HEK293 (cell line): Measurements from ENCODE around the gene MCM7.
A peak's percentile ranks its signal among the peaks of the same experiment; 100 is the strongest.

ENCODE experiments used
- CTCF ChIA-PET: fragments of 350-600 bp; formaldehyde crosslinking; extraction: SDS; loops from one replicate; lab custom pipeline; 2021; ENCODE audit warnings: antibody characterized with exemption; lab: Yijun Ruan, JAX
- POLR2A ChIA-PET: fragments of 300-600 bp; formaldehyde crosslinking; extraction: SDS; loops from one replicate; lab custom pipeline; 2020; ENCODE audit warnings: antibody characterized with exemption, inconsistent platforms; lab: Yijun Ruan, JAX
- H3K27ac ChIP-seq: fragments of 200-500 bp; sonication (Bioruptor generic); 2 replicates; pipeline ENCODE4 v1.5.1; 2014; ENCODE audit warnings: low read depth, low read length, control low read depth, inconsistent platforms; ENCODE audit errors: extremely low read depth
- H3K36me3 ChIP-seq, 2 experiments: fragments of 200-500 bp in 1 of 2; sonication (Bioruptor generic) in 1 of 2; 1 replicate in 1 of 2; 2 replicates in 1 of 2; pipeline ENCODE4 v1.5.1; 2014 to 2017; ENCODE audit warnings: inconsistent platforms in 2 of 2, low read length in 2 of 2; ENCODE audit not compliant: control insufficient read depth in 2 of 2, insufficient read depth in 1 of 2
- H3K4me1 ChIP-seq: fragments of 200-500 bp; sonication (Bioruptor generic); 2 replicates; pipeline ENCODE4 v1.5.1; 2014; ENCODE audit warnings: mild to moderate bottlenecking, low read length, inconsistent platforms; ENCODE audit not compliant: control insufficient read depth, insufficient read depth
- H3K4me3 ChIP-seq: 2 replicates; pipeline ENCODE4 v1.5.1; 2011; ENCODE audit warnings: low read depth, mild to moderate bottlenecking, control low read depth, low read length, moderate library complexity
- H3K9me3 ChIP-seq: fragments of 200-500 bp; sonication (Bioruptor generic); 2 replicates; pipeline ENCODE4 v1.5.1; 2014; ENCODE audit warnings: low read depth, low read length, inconsistent platforms; ENCODE audit not compliant: control insufficient read depth, insufficient read depth
- ATF2 ChIP-seq: fragments of 450-650 bp; formaldehyde crosslinking; IDR thresholded peaks from 2 replicates; pipeline ENCODE4 v1.5.1; 2016; ENCODE audit warnings: missing biosample characterization, missing genetic modification characterization, low read depth
- BCL11B ChIP-seq: fragments of 450-650 bp; formaldehyde crosslinking; IDR thresholded peaks from 2 replicates; pipeline ENCODE4 v1.5.1; 2016; ENCODE audit warnings: low read depth, missing biosample characterization, missing genetic modification characterization
- EGR2 ChIP-seq: fragments of 450-650 bp; formaldehyde crosslinking; IDR thresholded peaks from 2 replicates; pipeline ENCODE4 v1.5.1; 2016; ENCODE audit warnings: low read depth, missing biosample characterization, missing genetic modification characterization
- OVOL3 ChIP-seq: fragments of 450-650 bp; formaldehyde crosslinking; IDR thresholded peaks from 2 replicates; pipeline ENCODE4 v1.5.1; 2016; ENCODE audit warnings: missing biosample characterization, missing genetic modification characterization
- PBX3 ChIP-seq: sonication (generic); formaldehyde crosslinking; IDR thresholded peaks from 2 replicates; pipeline ENCODE4 v1.8.1; 2022; ENCODE audit warnings: mild to moderate bottlenecking, moderate library complexity, missing genetic modification reagents
- TCF7L2 ChIP-seq: IDR thresholded peaks from 2 replicates; pipeline ENCODE4 v1.6.1; 2011; ENCODE audit warnings: low read depth, mild to moderate bottlenecking, inconsistent platforms, low read length, moderate library complexity, borderline replicate concordance
- ZFP3 ChIP-seq: fragments of 450-650 bp; formaldehyde crosslinking; IDR thresholded peaks from 2 replicates; pipeline ENCODE4 v1.5.1; 2016; ENCODE audit warnings: low read depth, missing biosample characterization, missing genetic modification characterization
- ZFP37 ChIP-seq: fragments of 450-650 bp; formaldehyde crosslinking; IDR thresholded peaks from 2 replicates; pipeline ENCODE4 v1.5.1; 2016; ENCODE audit warnings: missing biosample characterization, missing genetic modification characterization
- ZNF132 ChIP-seq: fragments of 450-650 bp; formaldehyde crosslinking; IDR thresholded peaks from 2 replicates; pipeline ENCODE4 v1.5.1; 2017; ENCODE audit warnings: missing biosample characterization, missing genetic modification characterization, borderline replicate concordance
- ZNF148 ChIP-seq: fragments of 450-650 bp; formaldehyde crosslinking; IDR thresholded peaks from 2 replicates; pipeline ENCODE4 v1.5.0; 2017; ENCODE audit warnings: missing biosample characterization, missing genetic modification characterization, borderline replicate concordance
- ZNF169 ChIP-seq: fragments of 450-650 bp; formaldehyde crosslinking; IDR thresholded peaks from 2 replicates; pipeline ENCODE4 v1.5.1; 2016; ENCODE audit warnings: missing biosample characterization, missing genetic modification characterization
- ZNF175 ChIP-seq: fragments of 450-650 bp; formaldehyde crosslinking; IDR thresholded peaks from 2 replicates; pipeline ENCODE4 v1.5.1; 2016; ENCODE audit warnings: missing biosample characterization, missing genetic modification characterization
- ZNF280D ChIP-seq: fragments of 450-650 bp; formaldehyde crosslinking; IDR thresholded peaks from 2 replicates; pipeline ENCODE4 v1.5.1; 2016; ENCODE audit warnings: missing biosample characterization, missing genetic modification characterization
- ZNF335 ChIP-seq: fragments of 450-650 bp; formaldehyde crosslinking; conservative IDR thresholded peaks from 2 replicates; pipeline ENCODE4 v1.5.1; 2016; ENCODE audit warnings: missing biosample characterization, missing genetic modification characterization
- ZNF501 ChIP-seq: fragments of 450-650 bp; formaldehyde crosslinking; IDR thresholded peaks from 2 replicates; pipeline ENCODE4 v1.5.1; 2016; ENCODE audit warnings: missing biosample characterization, missing genetic modification characterization
- ZNF571 ChIP-seq: fragments of 450-650 bp; formaldehyde crosslinking; IDR thresholded peaks from 2 replicates; pipeline ENCODE4 v1.5.0; 2017; ENCODE audit warnings: missing biosample characterization, missing genetic modification characterization
- ZNF600 ChIP-seq: fragments of 450-650 bp; formaldehyde crosslinking; IDR thresholded peaks from 2 replicates; pipeline ENCODE4 v1.5.1; 2016; ENCODE audit warnings: missing biosample characterization, missing genetic modification characterization
- ZNF621 ChIP-seq: fragments of 450-650 bp; formaldehyde crosslinking; IDR thresholded peaks from 2 replicates; pipeline ENCODE4 v1.5.1; 2017; ENCODE audit warnings: missing biosample characterization, missing genetic modification characterization
- ZNF623 ChIP-seq: fragments of 450-650 bp; formaldehyde crosslinking; IDR thresholded peaks from 2 replicates; pipeline ENCODE4 v1.5.1; 2016; ENCODE audit warnings: missing biosample characterization, missing genetic modification characterization

Gene MCM7

GRCh38 chr7:100061518-100062193 is 39.5 kb downstream of the MCM7 start:
- TF ChIP-seq ZNF335 (tag by site-specific recombination) = no peak
- TF ChIP-seq ZNF621 (tag by site-specific recombination) = no peak
- TF ChIP-seq ZNF169 = no peak
- TF ChIP-seq OVOL3 (tag by site-specific recombination) = no peak
- no peak for TF ChIP-seq BCL11B (tag by site-specific recombination)
- TF ChIP-seq ZFP37 = no peak
- no peak for TF ChIP-seq ZNF132
- TF ChIP-seq ZNF600 (tag by site-specific recombination) = peak; percentile 48; the same call in 1 of the 2 replicates
- Histone ChIP-seq H3K4me1 (no peaks in the 10 kb centered on the region), H3K4me3 (no peak overlapping the region), H3K36me3 (peaks cover 45 to 52% of the 10 kb centered on the region in 2 experiments), H3K9me3 (no peaks in the 10 kb centered on the region), H3K27ac (no peak overlapping the region)
- ChIA-PET CTCF (interaction anchor here (0.6 kb wide), 1 partner anchor 70 kb away, joined by 3 read pairs; no protein-coding TSS in a partner anchor), POLR2A (interaction anchor here (0.9 to 1.5 kb wide), 2 partner anchors 12 to 65 kb away, joined by 5 read pairs; partner anchors contain the start of genes MBLAC1 and ZSCAN21)

GRCh38 chr7:100059251-100059739 is 41.9 kb downstream of the MCM7 start:
- peaks cover 45 to 47% of the 10 kb centered on the region in 2 experiments for H3K36me3 ChIP-seq
- CTCF ChIA-PET = interaction anchor here (0.6 kb wide), 1 partner anchor 23 kb away, joined by 3 read pairs; no protein-coding TSS in a partner anchor
- TF ChIP-seq ZFP37 (no peak), EGR2 (tag by site-specific recombination) (no peak), ZFP3 (tag by site-specific recombination) (no peak), ZNF175 (tag by site-specific recombination) (no peak), ZNF501 (no peak), ZNF148 (tag by site-specific recombination) (no peak), PBX3 (CRISPR knock-in tag) (no peak), ZNF623 (tag by site-specific recombination) (no peak), ZNF280D (tag by site-specific recombination) (no peak), ZNF571 (no peak), ATF2 (tag by site-specific recombination) (no peak), ZNF169 (no peak), TCF7L2 (no peak)
- POLR2A ChIA-PET = no interaction called here
- no peak overlapping the region for H3K27ac ChIP-seq
- no peak overlapping the region for H3K4me3 ChIP-seq
- no peaks in the 10 kb centered on the region for H3K4me1 ChIP-seq
- no peaks in the 10 kb centered on the region for H3K9me3 ChIP-seq
